H9 (cell line): Measurements from ENCODE around the gene RXRB. TPM values are rescaled to one million over a fixed set of nuclear protein-coding genes. Genes with fewer than 3 reads are reported as not detected.
"Not testable (repeated sequence)": the region's sequence is repeated elsewhere in the genome, so short reads cannot be mapped to it uniquely, and the experiment has no call there.

Experiments
- DNase-seq: peaks from one replicate; pipeline ENCODE4 v3.0.0-alpha.2; 2017
- H2AFZ ChIP-seq: one replicate; pipeline ENCODE4 v1.6.1; 2013; ENCODE audit warnings: mild to moderate bottlenecking, low read length, control low read depth, moderate library complexity
- H2AK5ac ChIP-seq: 2 replicates; pipeline ENCODE4 v1.6.1; 2013; ENCODE audit warnings: low read length, control low read depth, mixed read lengths; ENCODE audit not compliant: insufficient read length
- H2BK120ac ChIP-seq: one replicate; pipeline ENCODE4 v1.6.1; 2013; ENCODE audit warnings: low read depth, mild to moderate bottlenecking, low read length, control low read depth, inconsistent platforms; ENCODE audit not compliant: poor library complexity, severe bottlenecking
- H2BK12ac ChIP-seq: 2 replicates; pipeline ENCODE4 v1.6.1; 2013; ENCODE audit warnings: low read length, control low read depth, mixed read lengths, low read depth; ENCODE audit not compliant: insufficient read length
- H2BK15ac ChIP-seq: 2 replicates; pipeline ENCODE4 v1.6.1; 2013; ENCODE audit warnings: low read depth, low read length, control low read depth
- H2BK20ac ChIP-seq: one replicate; pipeline ENCODE4 v1.6.1; 2013; ENCODE audit warnings: low read depth, mild to moderate bottlenecking, low read length, control low read depth, inconsistent platforms; ENCODE audit not compliant: poor library complexity, severe bottlenecking
- H2BK5ac ChIP-seq: 2 replicates; pipeline ENCODE4 v1.6.1; 2013; ENCODE audit warnings: low read length, control low read depth, mixed read lengths; ENCODE audit not compliant: insufficient read length
- H3K14ac ChIP-seq: 2 replicates; pipeline ENCODE4 v1.6.1; 2013; ENCODE audit warnings: low read length, control low read depth; ENCODE audit not compliant: insufficient read depth
- H3K18ac ChIP-seq: 2 replicates; pipeline ENCODE4 v1.6.1; 2013; ENCODE audit warnings: low read depth, mild to moderate bottlenecking, mixed read lengths, low read length, control low read depth; ENCODE audit not compliant: insufficient read length
- H3K23ac ChIP-seq: 2 replicates; pipeline ENCODE4 v1.6.1; 2013; ENCODE audit warnings: low read length, control low read depth, mixed read lengths, low read depth; ENCODE audit not compliant: insufficient read length
- H3K23me2 ChIP-seq: 2 replicates; pipeline ENCODE4 v1.6.1; 2013; ENCODE audit warnings: low read depth, mild to moderate bottlenecking, mixed read lengths, low read length, control low read depth; ENCODE audit not compliant: insufficient read length, poor library complexity, severe bottlenecking
- H3K27ac ChIP-seq: 2 replicates; pipeline ENCODE4 v1.5.1; 2013; ENCODE audit warnings: low read length, control low read depth, mixed read lengths, low read depth; ENCODE audit not compliant: insufficient read length
- H3K27me3 ChIP-seq: 2 replicates; pipeline ENCODE4 v1.6.1; 2013; ENCODE audit warnings: low read length, control low read depth, inconsistent platforms; ENCODE audit not compliant: insufficient read depth
- H3K4ac ChIP-seq: 2 replicates; pipeline ENCODE4 v1.6.1; 2013; ENCODE audit warnings: low read depth, mild to moderate bottlenecking, control low read depth, inconsistent platforms, low read length, moderate library complexity
- H3K4me1 ChIP-seq: 2 replicates; pipeline ENCODE4 v1.6.1; 2013; ENCODE audit warnings: low read length, control low read depth, inconsistent platforms; ENCODE audit not compliant: insufficient read depth
- H3K4me2 ChIP-seq: 2 replicates; pipeline ENCODE4 v1.6.1; 2013; ENCODE audit warnings: low read length, control low read depth, mixed read lengths; ENCODE audit not compliant: insufficient read length, insufficient read depth
- H3K56ac ChIP-seq: 2 replicates; pipeline ENCODE4 v1.6.1; 2013; ENCODE audit warnings: low read depth, mild to moderate bottlenecking, mixed read lengths, low read length, control low read depth; ENCODE audit not compliant: insufficient read length
- H3K79me1 ChIP-seq: 2 replicates; pipeline ENCODE4 v1.6.1; 2013; ENCODE audit warnings: low read depth, mild to moderate bottlenecking, moderate library complexity, low read length, control low read depth, inconsistent platforms; ENCODE audit not compliant: insufficient read depth, poor library complexity, severe bottlenecking
- H3K79me2 ChIP-seq: 2 replicates; pipeline ENCODE4 v1.6.1; 2013; ENCODE audit warnings: low read length, control low read depth, inconsistent platforms; ENCODE audit not compliant: insufficient read depth
- H3K9ac ChIP-seq: 2 replicates; pipeline ENCODE4 v1.6.1; 2013; ENCODE audit warnings: low read length, control low read depth, mixed read lengths; ENCODE audit not compliant: insufficient read length; ENCODE audit errors: extremely low read depth
- H3K9me3 ChIP-seq: one replicate; pipeline ENCODE4 v1.6.1; 2013; ENCODE audit warnings: low read depth, low read length, inconsistent platforms; ENCODE audit not compliant: control insufficient read depth
- H3T11ph ChIP-seq: one replicate; pipeline ENCODE4 v1.6.1; 2013; ENCODE audit warnings: mild to moderate bottlenecking, low read length, control low read depth, inconsistent platforms
- H4K20me1 ChIP-seq: one replicate; pipeline ENCODE4 v1.6.1; 2013; ENCODE audit not compliant: control insufficient read depth, insufficient read length, insufficient read depth
- H4K5ac ChIP-seq: 2 replicates; pipeline ENCODE4 v1.6.1; 2013; ENCODE audit warnings: low read depth, mild to moderate bottlenecking, mixed read lengths, low read length, control low read depth; ENCODE audit not compliant: insufficient read length
- H4K8ac ChIP-seq: replicated peaks from 2 replicates; pipeline ENCODE4 v1.6.1; 2013; ENCODE audit warnings: low read length, control low read depth, mixed read lengths, low read depth; ENCODE audit not compliant: insufficient read length
- H4K91ac ChIP-seq: 2 replicates; pipeline ENCODE4 v1.6.1; 2013; ENCODE audit warnings: low read depth, mild to moderate bottlenecking, moderate library complexity, mixed read lengths, low read length, control low read depth; ENCODE audit not compliant: insufficient read length
- H3K27ac Mint-ChIP-seq, 3 experiments: 2 replicates in 2 of 3; 3 replicates in 1 of 3; pipeline ENCODE4 v1.8.0; 2020 to 2021; ENCODE audit warnings: mixed read lengths in 3 of 3, mild to moderate bottlenecking in 1 of 3, moderate library complexity in 1 of 3
- H3K27me3 Mint-ChIP-seq: 2 replicates; pipeline ENCODE4 v1.8.0; 2021; ENCODE audit warnings: low read depth, mild to moderate bottlenecking, moderate library complexity, mixed read lengths
- H3K36me3 Mint-ChIP-seq, 3 experiments: 2 replicates in 2 of 3; 3 replicates in 1 of 3; pipeline ENCODE4 v1.8.0; 2020 to 2021; ENCODE audit warnings: low read depth in 3 of 3, mixed read lengths in 3 of 3; ENCODE audit not compliant: insufficient read depth in 1 of 3
- H3K4me1 Mint-ChIP-seq, 2 experiments: 2 replicates each; pipeline ENCODE4 v1.8.0; 2020; ENCODE audit warnings: mixed read lengths in 2 of 2
- H3K4me3 Mint-ChIP-seq, 2 experiments: 2 replicates in 1 of 2; 3 replicates in 1 of 2; pipeline ENCODE4 v1.8.0; 2020 to 2021; ENCODE audit warnings: mild to moderate bottlenecking in 2 of 2, mixed read lengths in 2 of 2, moderate library complexity in 1 of 2
- H3K9me3 Mint-ChIP-seq, 2 experiments: 2 replicates in 1 of 2; 3 replicates in 1 of 2; pipeline ENCODE4 v1.8.0; 2020; ENCODE audit warnings: mild to moderate bottlenecking in 2 of 2, mixed read lengths in 2 of 2, moderate library complexity in 1 of 2
- WGBS: extraction: QIAGEN DNeasy Blood & Tissue Kit; methylation state at CpG from one replicate; pipeline ENCODE4 v1.1.7; 2013; ENCODE audit warnings: missing lambda C conversion rate, low lambda C conversion rate, mixed read lengths; ENCODE audit not compliant: insufficient read length; ENCODE audit errors: extremely low coverage; 5-methylcytosine and 5-hydroxymethylcytosine counted together
- total RNA-seq: library from RNA; stranded (reverse); gene quantifications from 2 replicates; pipeline ENCODE4 v1.2.1, GENCODE V29; 2021
- TF ChIP-seq, protein P1 (sequence below): fragments of 200-600 bp; sonication (generic); conservative IDR thresholded peaks from 3 replicates; pipeline ENCODE4 v1.8.0; 2021; ENCODE audit warnings: antibody characterized with exemption, mild to moderate bottlenecking

The RXRB gene
- total RNA-seq, 1 experiment from 2014 or later = 14.8 TPM

DNA sequence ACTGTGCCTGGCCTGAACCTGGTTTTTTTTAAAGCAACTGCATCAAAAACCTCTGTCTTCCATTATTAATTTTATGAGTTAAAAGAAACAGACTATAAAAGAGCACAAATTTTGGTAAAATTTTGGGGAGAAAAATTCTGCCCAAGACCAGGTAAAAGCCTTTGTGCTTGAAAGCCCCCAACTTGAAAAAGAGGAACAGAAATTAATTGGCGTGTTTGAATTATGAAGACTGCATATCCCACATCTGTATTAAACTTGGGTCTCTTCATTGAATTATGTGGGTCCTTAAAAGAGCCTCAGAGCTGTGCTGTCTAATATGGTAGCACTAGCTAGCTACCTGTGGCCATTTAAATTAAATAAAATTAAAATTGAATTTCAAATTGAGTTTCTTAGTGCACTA lies 49.4 kb downstream of the RXRB start:
- Histone ChIP-seq H3K27ac (no peak overlapping the region), H3K14ac (no peak overlapping the region), H3K4me1 (no peaks in the 10 kb centered on the region), H2BK12ac (no peak overlapping the region), H3K79me1 (no peaks in the 10 kb centered on the region), H4K8ac (no peak overlapping the region), H3K4me2 (no peak overlapping the region), H3T11ph (no peak overlapping the region), H4K91ac (no peak overlapping the region), H3K4ac (no peak overlapping the region), H3K9ac (no peak overlapping the region), H2BK5ac (no peak overlapping the region), H3K23ac (no peak overlapping the region), H4K5ac (no peak overlapping the region), H3K18ac (no peak overlapping the region), H3K27me3 (no peaks in the 10 kb centered on the region), H3K23me2 (no peaks in the 10 kb centered on the region), H2AFZ (no peak overlapping the region), H2BK15ac (no peak overlapping the region), H3K79me2 (no peaks in the 10 kb centered on the region), H2BK120ac (no peak overlapping the region), H3K9me3 (no peaks in the 10 kb centered on the region), H2AK5ac (no peak overlapping the region), H3K56ac (no peak overlapping the region), H4K20me1 (no peaks in the 10 kb centered on the region), H2BK20ac (no peak overlapping the region)
- peaks cover 17% of the 10 kb centered on the region for H3K27me3 Mint-ChIP-seq
- peaks cover 13 to 16% of the 10 kb centered on the region in 2 experiments for H3K9me3 Mint-ChIP-seq
- H3K4me1 Mint-ChIP-seq = peaks cover 16 to 17% of the 10 kb centered on the region in 2 experiments
- no CpG with 5 or more reads among the region's 1 CpG for WGBS
- H3K27ac Mint-ChIP-seq = no peak overlapping the region
- TF ChIP-seq, protein P1, sequence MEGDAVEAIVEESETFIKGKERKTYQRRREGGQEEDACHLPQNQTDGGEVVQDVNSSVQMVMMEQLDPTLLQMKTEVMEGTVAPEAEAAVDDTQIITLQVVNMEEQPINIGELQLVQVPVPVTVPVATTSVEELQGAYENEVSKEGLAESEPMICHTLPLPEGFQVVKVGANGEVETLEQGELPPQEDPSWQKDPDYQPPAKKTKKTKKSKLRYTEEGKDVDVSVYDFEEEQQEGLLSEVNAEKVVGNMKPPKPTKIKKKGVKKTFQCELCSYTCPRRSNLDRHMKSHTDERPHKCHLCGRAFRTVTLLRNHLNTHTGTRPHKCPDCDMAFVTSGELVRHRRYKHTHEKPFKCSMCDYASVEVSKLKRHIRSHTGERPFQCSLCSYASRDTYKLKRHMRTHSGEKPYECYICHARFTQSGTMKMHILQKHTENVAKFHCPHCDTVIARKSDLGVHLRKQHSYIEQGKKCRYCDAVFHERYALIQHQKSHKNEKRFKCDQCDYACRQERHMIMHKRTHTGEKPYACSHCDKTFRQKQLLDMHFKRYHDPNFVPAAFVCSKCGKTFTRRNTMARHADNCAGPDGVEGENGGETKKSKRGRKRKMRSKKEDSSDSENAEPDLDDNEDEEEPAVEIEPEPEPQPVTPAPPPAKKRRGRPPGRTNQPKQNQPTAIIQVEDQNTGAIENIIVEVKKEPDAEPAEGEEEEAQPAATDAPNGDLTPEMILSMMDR = no peak
- no peak overlapping the region for H3K4me3 Mint-ChIP-seq
- no peak for DNase-seq
- H3K36me3 Mint-ChIP-seq = peaks cover 4 to 10% (median 10%) of the 10 kb centered on the region in 3 experiments; a peak in 6 of 7 replicates

DNA sequence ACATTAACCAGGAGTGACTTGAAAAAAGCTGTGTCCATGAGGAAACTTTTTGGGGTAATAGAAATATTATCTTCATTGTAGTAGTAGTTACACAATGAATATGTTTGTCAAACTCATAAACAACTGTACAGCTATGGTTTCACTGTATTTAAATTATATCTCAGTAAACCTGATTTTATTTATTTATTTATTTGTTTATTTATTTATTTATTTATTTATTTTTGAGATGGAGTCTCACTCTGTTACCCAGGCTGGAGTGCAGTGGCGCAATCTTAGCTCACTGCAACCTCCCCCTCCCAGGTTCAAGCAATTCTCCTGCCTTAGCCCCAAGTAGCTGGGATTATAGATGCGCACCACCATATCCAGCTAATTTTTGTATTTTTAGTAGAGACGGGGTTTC lies 49.9 kb downstream of the RXRB start:
- H3K9me3 ChIP-seq, H3K4me3 Mint-ChIP-seq, H2BK5ac ChIP-seq, H2BK120ac ChIP-seq, H2AK5ac ChIP-seq, H3K18ac ChIP-seq, H3K9ac ChIP-seq, DNase-seq, H3K4ac ChIP-seq, H4K91ac ChIP-seq, H4K5ac ChIP-seq, H4K20me1 ChIP-seq, H3T11ph ChIP-seq, H2BK20ac ChIP-seq, H4K8ac ChIP-seq, H3K23me2 ChIP-seq, H3K79me1 ChIP-seq, H3K79me2 ChIP-seq, H3K23ac ChIP-seq, H3K27ac Mint-ChIP-seq, H2BK12ac ChIP-seq, H2AFZ ChIP-seq, H3K56ac ChIP-seq, H2BK15ac ChIP-seq, H3K14ac ChIP-seq, H3K4me1 ChIP-seq, H3K4me2 ChIP-seq, H3K27me3 ChIP-seq, H3K27ac ChIP-seq: not testable (repeated sequence)
- Mint-ChIP-seq H3K36me3 (peaks cover 4 to 10% (median 10%) of the 10 kb centered on the region in 3 experiments; a peak in 6 of 7 replicates), H3K9me3 (peaks cover 13 to 16% of the 10 kb centered on the region in 2 experiments), H3K27me3 (peaks cover 17% of the 10 kb centered on the region), H3K4me1 (peaks cover 16 to 17% of the 10 kb centered on the region in 2 experiments)
- WGBS = no CpG with 5 or more reads among the region's 3 CpGs
